Measurements from ENCODE around the gene MPPE1. TPM values are rescaled to one million over a fixed set of nuclear protein-coding genes. Genes with fewer than 3 reads are reported as not detected.

The MPPE1 gene
- total and polyA plus RNA-seq, 9 of the 15 experiments (the other 6 are each of a cell fraction or from before 2014, with no cell fraction given) = 10.7 to 19.5 (median 13.3) TPM

GRCh38 chr18:11851146-11851805 is 56.8 kb downstream of the MPPE1 start, which contains the start of gene CHMP1B (continued):
- TF ChIP-seq ELK1 (CRISPR knock-in tag; IDR thresholded peaks at IDR 0.05) (no peak), ZNF146 (CRISPR knock-in tag; IDR thresholded peaks at IDR 0.05; ENCODE audit: unreplicated experiment) (no peak), CBFA2T3 (IDR thresholded peaks at IDR 0.05) (no peak), ARID1B (IDR thresholded peaks at IDR 0.05) (no peak), IRF9 (tag; IDR thresholded peaks at IDR 0.05) (no peak), ATF2 (CRISPR knock-in tag; IDR thresholded peaks at IDR 0.05) (no peak), SREBF1 (IDR thresholded peaks at IDR 0.05; ENCODE audit: borderline replicate concordance, low read depth, low read length) (0 out of 2 replicates have a peak, but pooled peaks have one; percentile 35), SNRNP70 (optimal IDR thresholded peaks at IDR 0.05; ENCODE audit: low read depth, low read length) (no peak), EZH2 (IDR thresholded peaks at IDR 0.05; ENCODE audit: borderline replicate concordance, low read depth, low read length) (no peak), GATA2 (CRISPR knock-in tag; IDR thresholded peaks at IDR 0.05) (no peak), RBM15 (IDR thresholded peaks at IDR 0.05; ENCODE audit: insufficient read depth, low read length) (no peak), EWSR1 (IDR thresholded peaks at IDR 0.05; ENCODE audit: borderline replicate concordance, low read depth, partially characterized antibody) (no peak)
- TF ChIP-seq, protein P1, sequence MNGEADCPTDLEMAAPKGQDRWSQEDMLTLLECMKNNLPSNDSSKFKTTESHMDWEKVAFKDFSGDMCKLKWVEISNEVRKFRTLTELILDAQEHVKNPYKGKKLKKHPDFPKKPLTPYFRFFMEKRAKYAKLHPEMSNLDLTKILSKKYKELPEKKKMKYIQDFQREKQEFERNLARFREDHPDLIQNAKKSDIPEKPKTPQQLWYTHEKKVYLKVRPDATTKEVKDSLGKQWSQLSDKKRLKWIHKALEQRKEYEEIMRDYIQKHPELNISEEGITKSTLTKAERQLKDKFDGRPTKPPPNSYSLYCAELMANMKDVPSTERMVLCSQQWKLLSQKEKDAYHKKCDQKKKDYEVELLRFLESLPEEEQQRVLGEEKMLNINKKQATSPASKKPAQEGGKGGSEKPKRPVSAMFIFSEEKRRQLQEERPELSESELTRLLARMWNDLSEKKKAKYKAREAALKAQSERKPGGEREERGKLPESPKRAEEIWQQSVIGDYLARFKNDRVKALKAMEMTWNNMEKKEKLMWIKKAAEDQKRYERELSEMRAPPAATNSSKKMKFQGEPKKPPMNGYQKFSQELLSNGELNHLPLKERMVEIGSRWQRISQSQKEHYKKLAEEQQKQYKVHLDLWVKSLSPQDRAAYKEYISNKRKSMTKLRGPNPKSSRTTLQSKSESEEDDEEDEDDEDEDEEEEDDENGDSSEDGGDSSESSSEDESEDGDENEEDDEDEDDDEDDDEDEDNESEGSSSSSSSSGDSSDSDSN (IDR thresholded peaks at IDR 0.05; ENCODE audit: borderline replicate concordance in 1 of 2, low read depth in 2 of 2, low read length in 2 of 2) = peak in 1 of 2 experiments; percentile 59; a peak in 2 of 4 replicates
